NT2/D1 (cell line): ENCODE data around the gene KATNIP.

Source experiments
- SUZ12 ChIP-seq: IDR thresholded peaks from 2 replicates; pipeline ENCODE4 v1.6.1; 2011; ENCODE audit not compliant: insufficient read length, insufficient read depth; ENCODE audit errors: extremely low read depth
- YY1 ChIP-seq: IDR thresholded peaks from 2 replicates; pipeline ENCODE4 v1.6.1; 2011; ENCODE audit not compliant: insufficient read length, insufficient read depth
- ZNF274 ChIP-seq: IDR thresholded peaks from 2 replicates; pipeline ENCODE4 v1.6.1; 2011; ENCODE audit warnings: mild to moderate bottlenecking, low read depth, low read length

- no peak for TF ChIP-seq YY1
- no peak for TF ChIP-seq ZNF274
- TF ChIP-seq SUZ12, result no peak
Measured at GRCh38 chr16:27551036-27551435, 1.1 kb downstream of the KATNIP start.
